ENCODE data around the gene HOMER2. TPM values are rescaled to one million over a fixed set of nuclear protein-coding genes. Genes with fewer than 3 reads are reported as not detected.

The HOMER2 gene
- total and polyA plus RNA-seq, 2 experiments from 2014 or later = 10.8 to 23.9 TPM

DNA sequence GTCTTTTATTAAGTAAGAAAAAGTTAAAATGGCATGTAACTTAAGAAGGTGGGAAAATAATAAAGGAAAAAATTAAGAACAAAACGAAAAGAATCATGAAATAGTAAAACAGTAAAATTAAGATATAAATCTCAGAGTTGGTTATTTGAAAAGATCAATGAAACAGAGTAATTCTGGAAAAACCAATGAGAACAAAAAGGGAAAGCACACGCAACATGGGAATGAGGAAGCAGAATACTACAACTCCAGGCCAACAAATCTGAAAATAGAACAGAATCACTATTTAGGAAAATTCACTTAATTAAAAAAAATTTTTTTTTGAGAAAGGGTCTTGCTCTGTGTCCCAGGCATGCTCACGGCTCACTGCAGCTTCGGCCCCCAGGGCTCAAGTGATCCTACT lies 112.4 kb downstream of the HOMER2 start:
- no peaks in the 10 kb centered on the region for H3K27me3 Mint-ChIP-seq (ENCODE audit: insufficient read depth, low read depth, poor library complexity)
- Histone ChIP-seq H3K27me3 (ENCODE audit: insufficient read depth) (no peaks in the 10 kb centered on the region), H3K79me2 (replicated peaks; ENCODE audit: insufficient read depth) (no peaks in the 10 kb centered on the region), H3K4me3 (no peak overlapping the region), H3K9me2 (ENCODE audit: insufficient read depth) (no peaks in the 10 kb centered on the region), H4K20me1 (replicated peaks; ENCODE audit: insufficient read depth) (no peaks in the 10 kb centered on the region), H3K36me3 (ENCODE audit: insufficient read depth) (no peaks in the 10 kb centered on the region), H3K27ac (ENCODE audit: low read depth) (no peak overlapping the region), H2AFZ (no peak overlapping the region), H3K4me2 (no peak overlapping the region), H3K4me1 (ENCODE audit: insufficient read depth) (no peaks in the 10 kb centered on the region), H3F3A (replicated peaks; ENCODE audit: low read depth) (no peaks in the 10 kb centered on the region)
- H3K4me1 Mint-ChIP-seq = no peaks in the 10 kb centered on the region; the same call in 2 of the 3 replicates
- ATAC-seq (no peak), DNase-seq (ENCODE audit: low spot score) (no peak)
- peaks cover 7% of the 10 kb centered on the region; the same call in 1 of the 3 replicates for H3K36me3 Mint-ChIP-seq (ENCODE audit: low read depth)
- H3K9me3 Mint-ChIP-seq = no peaks in the 10 kb centered on the region; the same call in 2 of the 3 replicates
- no peak overlapping the region for H3K27ac Mint-ChIP-seq
- no peak overlapping the region for H3K4me3 Mint-ChIP-seq
- TF ChIP-seq, protein P1, sequence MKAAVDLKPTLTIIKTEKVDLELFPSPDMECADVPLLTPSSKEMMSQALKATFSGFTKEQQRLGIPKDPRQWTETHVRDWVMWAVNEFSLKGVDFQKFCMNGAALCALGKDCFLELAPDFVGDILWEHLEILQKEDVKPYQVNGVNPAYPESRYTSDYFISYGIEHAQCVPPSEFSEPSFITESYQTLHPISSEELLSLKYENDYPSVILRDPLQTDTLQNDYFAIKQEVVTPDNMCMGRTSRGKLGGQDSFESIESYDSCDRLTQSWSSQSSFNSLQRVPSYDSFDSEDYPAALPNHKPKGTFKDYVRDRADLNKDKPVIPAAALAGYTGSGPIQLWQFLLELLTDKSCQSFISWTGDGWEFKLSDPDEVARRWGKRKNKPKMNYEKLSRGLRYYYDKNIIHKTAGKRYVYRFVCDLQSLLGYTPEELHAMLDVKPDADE (IDR thresholded peaks at IDR 0.05) = no peak
- TF ChIP-seq CREB1 (CRISPR knock-in tag; IDR thresholded peaks at IDR 0.05; ENCODE audit: low read depth) (no peak), POLR2AphosphoS5 (IDR thresholded peaks at IDR 0.05; ENCODE audit: low read depth) (no peak), EZH2 (IDR thresholded peaks at IDR 0.05; ENCODE audit: low read depth, unreplicated experiment) (no peak), ZNF114 (CRISPR knock-in tag; IDR thresholded peaks at IDR 0.05) (no peak), JUNB (IDR thresholded peaks at IDR 0.05; ENCODE audit: unreplicated experiment) (no peak)
- TF ChIP-seq, protein P2, sequence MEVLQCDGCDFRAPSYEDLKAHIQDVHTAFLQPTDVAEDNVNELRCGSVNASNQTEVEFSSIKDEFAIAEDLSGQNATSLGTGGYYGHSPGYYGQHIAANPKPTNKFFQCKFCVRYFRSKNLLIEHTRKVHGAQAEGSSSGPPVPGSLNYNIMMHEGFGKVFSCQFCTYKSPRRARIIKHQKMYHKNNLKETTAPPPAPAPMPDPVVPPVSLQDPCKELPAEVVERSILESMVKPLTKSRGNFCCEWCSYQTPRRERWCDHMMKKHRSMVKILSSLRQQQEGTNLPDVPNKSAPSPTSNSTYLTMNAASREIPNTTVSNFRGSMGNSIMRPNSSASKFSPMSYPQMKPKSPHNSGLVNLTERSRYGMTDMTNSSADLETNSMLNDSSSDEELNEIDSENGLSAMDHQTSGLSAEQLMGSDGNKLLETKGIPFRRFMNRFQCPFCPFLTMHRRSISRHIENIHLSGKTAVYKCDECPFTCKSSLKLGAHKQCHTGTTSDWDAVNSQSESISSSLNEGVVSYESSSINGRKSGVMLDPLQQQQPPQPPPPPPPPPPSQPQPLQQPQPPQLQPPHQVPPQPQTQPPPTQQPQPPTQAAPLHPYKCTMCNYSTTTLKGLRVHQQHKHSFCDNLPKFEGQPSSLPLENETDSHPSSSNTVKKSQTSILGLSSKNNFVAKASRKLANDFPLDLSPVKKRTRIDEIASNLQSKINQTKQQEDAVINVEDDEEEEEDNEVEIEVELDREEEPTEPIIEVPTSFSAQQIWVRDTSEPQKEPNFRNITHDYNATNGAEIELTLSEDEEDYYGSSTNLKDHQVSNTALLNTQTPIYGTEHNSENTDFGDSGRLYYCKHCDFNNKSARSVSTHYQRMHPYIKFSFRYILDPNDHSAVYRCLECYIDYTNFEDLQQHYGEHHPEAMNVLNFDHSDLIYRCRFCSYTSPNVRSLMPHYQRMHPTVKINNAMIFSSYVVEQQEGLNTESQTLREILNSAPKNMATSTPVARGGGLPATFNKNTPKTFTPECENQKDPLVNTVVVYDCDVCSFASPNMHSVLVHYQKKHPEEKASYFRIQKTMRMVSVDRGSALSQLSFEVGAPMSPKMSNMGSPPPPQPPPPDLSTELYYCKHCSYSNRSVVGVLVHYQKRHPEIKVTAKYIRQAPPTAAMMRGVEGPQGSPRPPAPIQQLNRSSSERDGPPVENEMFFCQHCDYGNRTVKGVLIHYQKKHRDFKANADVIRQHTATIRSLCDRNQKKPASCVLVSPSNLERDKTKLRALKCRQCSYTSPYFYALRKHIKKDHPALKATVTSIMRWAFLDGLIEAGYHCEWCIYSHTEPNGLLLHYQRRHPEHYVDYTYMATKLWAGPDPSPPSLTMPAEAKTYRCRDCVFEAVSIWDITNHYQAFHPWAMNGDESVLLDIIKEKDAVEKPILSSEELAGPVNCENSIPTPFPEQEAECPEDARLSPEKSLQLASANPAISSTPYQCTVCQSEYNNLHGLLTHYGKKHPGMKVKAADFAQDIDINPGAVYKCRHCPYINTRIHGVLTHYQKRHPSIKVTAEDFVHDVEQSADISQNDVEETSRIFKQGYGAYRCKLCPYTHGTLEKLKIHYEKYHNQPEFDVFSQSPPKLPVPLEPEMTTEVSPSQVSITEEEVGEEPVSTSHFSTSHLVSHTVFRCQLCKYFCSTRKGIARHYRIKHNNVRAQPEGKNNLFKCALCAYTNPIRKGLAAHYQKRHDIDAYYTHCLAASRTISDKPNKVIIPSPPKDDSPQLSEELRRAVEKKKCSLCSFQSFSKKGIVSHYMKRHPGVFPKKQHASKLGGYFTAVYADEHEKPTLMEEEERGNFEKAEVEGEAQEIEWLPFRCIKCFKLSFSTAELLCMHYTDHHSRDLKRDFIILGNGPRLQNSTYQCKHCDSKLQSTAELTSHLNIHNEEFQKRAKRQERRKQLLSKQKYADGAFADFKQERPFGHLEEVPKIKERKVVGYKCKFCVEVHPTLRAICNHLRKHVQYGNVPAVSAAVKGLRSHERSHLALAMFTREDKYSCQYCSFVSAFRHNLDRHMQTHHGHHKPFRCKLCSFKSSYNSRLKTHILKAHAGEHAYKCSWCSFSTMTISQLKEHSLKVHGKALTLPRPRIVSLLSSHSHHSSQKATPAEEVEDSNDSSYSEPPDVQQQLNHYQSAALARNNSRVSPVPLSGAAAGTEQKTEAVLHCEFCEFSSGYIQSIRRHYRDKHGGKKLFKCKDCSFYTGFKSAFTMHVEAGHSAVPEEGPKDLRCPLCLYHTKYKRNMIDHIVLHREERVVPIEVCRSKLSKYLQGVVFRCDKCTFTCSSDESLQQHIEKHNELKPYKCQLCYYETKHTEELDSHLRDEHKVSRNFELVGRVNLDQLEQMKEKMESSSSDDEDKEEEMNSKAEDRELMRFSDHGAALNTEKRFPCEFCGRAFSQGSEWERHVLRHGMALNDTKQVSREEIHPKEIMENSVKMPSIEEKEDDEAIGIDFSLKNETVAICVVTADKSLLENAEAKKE (CRISPR knock-in tag; IDR thresholded peaks at IDR 0.05) = no peak

Measured in GM23338 (cell line).